Measurements from ENCODE around the gene NFX1. TPM values are rescaled to one million over a fixed set of nuclear protein-coding genes. Genes with fewer than 3 reads are reported as not detected.
"Not testable (repeated sequence)": the region's sequence is repeated elsewhere in the genome, so short reads cannot be mapped to it uniquely, and the experiment has no call there.

The NFX1 gene
- total and polyA plus RNA-seq, 9 donors: 18.5 to 44.5 (median 34.3) TPM

GRCh38 chr9:33307067-33307466 lies 16.8 kb downstream of the NFX1 start:
- intact Hi-C loops (cut with DNase I): loop anchor here in 1 of 4 donors (10.0 kb wide), 1 partner anchor 128 kb away; no protein-coding TSS in a partner anchor
- Histone ChIP-seq H3K27me3 (no peaks in the 10 kb centered on the region), H3K9me3 (no peaks in the 10 kb centered on the region), H3K36me3 (no peaks in the 10 kb centered on the region), H3K27ac (no peak overlapping the region), H3K4me3 (no peak overlapping the region), H3K4me1 (ENCODE audit: insufficient read depth) (no peaks in the 10 kb centered on the region)
- no peak for DNase-seq
- whole genome bisulfite sequencing, 3 donors: 73 to 83% (median 78%) methylated on average over 1 of the region's 1 CpG
- TF ChIP-seq, protein P1, sequence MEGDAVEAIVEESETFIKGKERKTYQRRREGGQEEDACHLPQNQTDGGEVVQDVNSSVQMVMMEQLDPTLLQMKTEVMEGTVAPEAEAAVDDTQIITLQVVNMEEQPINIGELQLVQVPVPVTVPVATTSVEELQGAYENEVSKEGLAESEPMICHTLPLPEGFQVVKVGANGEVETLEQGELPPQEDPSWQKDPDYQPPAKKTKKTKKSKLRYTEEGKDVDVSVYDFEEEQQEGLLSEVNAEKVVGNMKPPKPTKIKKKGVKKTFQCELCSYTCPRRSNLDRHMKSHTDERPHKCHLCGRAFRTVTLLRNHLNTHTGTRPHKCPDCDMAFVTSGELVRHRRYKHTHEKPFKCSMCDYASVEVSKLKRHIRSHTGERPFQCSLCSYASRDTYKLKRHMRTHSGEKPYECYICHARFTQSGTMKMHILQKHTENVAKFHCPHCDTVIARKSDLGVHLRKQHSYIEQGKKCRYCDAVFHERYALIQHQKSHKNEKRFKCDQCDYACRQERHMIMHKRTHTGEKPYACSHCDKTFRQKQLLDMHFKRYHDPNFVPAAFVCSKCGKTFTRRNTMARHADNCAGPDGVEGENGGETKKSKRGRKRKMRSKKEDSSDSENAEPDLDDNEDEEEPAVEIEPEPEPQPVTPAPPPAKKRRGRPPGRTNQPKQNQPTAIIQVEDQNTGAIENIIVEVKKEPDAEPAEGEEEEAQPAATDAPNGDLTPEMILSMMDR (IDR thresholded peaks at IDR 0.05): no peak
- TF ChIP-seq POLR2A (IDR thresholded peaks at IDR 0.05): no peak
- TF ChIP-seq EP300 (IDR thresholded peaks at IDR 0.05): no peak

DNA sequence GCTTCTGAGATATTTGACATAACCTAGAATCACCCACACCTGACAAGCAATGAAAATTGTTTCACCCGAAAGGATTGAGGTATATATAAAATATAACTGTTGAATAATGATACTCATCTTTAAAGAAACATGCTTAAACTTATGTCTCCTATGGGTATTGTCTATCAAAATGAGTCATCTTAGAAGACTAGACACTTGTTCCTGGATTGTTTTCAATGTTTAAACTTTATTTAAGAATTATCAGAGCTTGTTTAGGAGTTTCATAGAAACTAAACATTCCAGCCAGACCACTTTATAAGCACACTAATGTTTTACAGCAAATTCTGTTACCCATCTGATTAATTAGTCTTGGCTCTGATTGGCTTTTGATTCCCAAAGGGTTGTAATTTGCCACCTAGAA lies 19.6 kb downstream of the NFX1 start:
- no peaks in the 10 kb centered on the region for H3K36me3 ChIP-seq
- 82 to 94% (median 82%) methylated on average over 1 of the region's 1 CpG for WGBS, 3 donors
- H3K9me3 ChIP-seq: no peaks in the 10 kb centered on the region
- no peak for TF ChIP-seq POLR2A (IDR thresholded peaks at IDR 0.05)
- no peaks in the 10 kb centered on the region for H3K27me3 ChIP-seq
- no peak overlapping the region for H3K27ac ChIP-seq
- no peak overlapping the region for H3K4me3 ChIP-seq
- no peaks in the 10 kb centered on the region for H3K4me1 ChIP-seq (ENCODE audit: insufficient read depth)
- intact Hi-C loops (cut with DNase I): loop anchor here in 1 of 4 donors (10.0 kb wide), 1 partner anchor 125 kb away; no protein-coding TSS in a partner anchor
- DNase-seq: no peak

DNA sequence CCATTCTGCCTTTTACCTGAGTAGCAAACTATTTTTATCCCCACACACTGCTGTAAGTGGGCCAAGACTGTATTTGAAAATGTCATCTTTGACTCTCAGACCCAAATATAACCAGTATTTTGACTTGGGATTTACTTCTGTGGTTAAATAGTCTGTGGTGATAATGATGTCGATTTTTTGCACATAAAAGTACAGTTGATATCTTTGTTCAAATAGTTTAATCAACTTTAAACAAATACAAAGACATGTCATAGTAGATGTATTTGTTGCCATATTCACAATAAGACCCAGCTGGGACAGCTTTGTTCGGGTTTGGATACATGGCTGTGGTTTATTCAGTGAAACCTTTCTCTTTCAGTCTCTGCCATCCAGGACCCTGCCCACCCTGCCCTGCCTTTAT lies 20.4 kb downstream of the NFX1 start:
- WGBS, 3 donors: 70 to 88% (median 76%) methylated on average over 2 of the region's 2 CpGs
- H3K36me3 ChIP-seq: no peaks in the 10 kb centered on the region
- no peaks in the 10 kb centered on the region for H3K4me1 ChIP-seq (ENCODE audit: insufficient read depth)
- no peak for DNase-seq
- H3K9me3 ChIP-seq: no peaks in the 10 kb centered on the region
- TF ChIP-seq, protein P1 (IDR thresholded peaks at IDR 0.05): no peak
- TF ChIP-seq EP300 (IDR thresholded peaks at IDR 0.05): no peak
- TF ChIP-seq POLR2A (IDR thresholded peaks at IDR 0.05): no peak
- intact Hi-C loops (cut with DNase I): no loop called here
- no peak overlapping the region for H3K27ac ChIP-seq
- H3K27me3 ChIP-seq: no peaks in the 10 kb centered on the region
- no peak overlapping the region for H3K4me3 ChIP-seq

DNA sequence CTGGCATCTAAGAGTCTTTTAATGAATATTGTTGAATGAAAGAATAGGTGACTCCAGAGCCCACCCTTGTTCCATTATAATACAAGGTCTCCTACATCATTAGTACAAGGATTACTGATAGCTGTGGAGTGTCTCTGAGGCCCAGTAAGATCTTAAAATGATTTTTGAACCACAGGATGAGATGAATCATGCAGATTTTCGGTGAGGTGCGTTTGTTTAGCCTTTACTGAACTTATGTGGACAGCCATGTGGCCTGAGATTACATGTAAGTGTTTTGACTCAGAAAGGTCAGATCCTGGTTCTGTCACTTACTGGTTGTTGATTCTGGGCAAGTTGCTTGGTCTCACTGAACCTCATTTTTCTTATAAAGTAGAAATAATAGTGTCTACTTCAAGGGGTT lies 21.6 kb downstream of the NFX1 start:
- no peaks in the 10 kb centered on the region for H3K4me1 ChIP-seq (ENCODE audit: insufficient read depth)
- H3K4me3 ChIP-seq: no peak overlapping the region
- DNase-seq: no peak
- no peak overlapping the region for H3K27ac ChIP-seq
- intact Hi-C loops (cut with DNase I): no loop called here
- H3K36me3 ChIP-seq: no peaks in the 10 kb centered on the region
- no peaks in the 10 kb centered on the region for H3K9me3 ChIP-seq
- TF ChIP-seq POLR2A (IDR thresholded peaks at IDR 0.05): no peak
- TF ChIP-seq, protein P1 (IDR thresholded peaks at IDR 0.05): no peak
- TF ChIP-seq EP300 (IDR thresholded peaks at IDR 0.05): no peak
- WGBS, 3 donors: 81 to 90% (median 86%) methylated on average over 2 of the region's 2 CpGs
- no peaks in the 10 kb centered on the region for H3K27me3 ChIP-seq

DNA sequence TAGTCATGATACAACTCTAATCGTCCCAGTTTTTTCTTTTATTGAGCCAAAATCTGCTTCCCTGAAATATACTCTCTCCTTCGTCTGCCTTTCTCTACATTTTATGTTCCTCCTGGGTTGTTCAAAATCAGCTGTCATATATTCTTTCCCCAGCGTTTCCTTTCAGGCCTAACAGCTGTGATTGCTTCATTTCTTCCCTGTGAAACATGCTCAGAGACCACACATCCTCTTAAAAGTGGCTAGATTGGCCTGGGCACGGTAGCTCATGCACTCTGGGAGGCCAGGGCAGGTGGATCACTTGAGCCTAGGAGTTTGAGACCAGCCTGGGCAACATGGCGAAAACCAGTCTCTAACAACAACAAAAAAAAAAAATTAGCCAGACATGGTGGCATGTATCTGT lies 25.1 kb downstream of the NFX1 start:
- no peak overlapping the region for H3K4me3 ChIP-seq
- H3K36me3 ChIP-seq: no peaks in the 10 kb centered on the region
- H3K27ac ChIP-seq: no peak overlapping the region
- TF ChIP-seq POLR2A (IDR thresholded peaks at IDR 0.05): no peak
- TF ChIP-seq, protein P1 (IDR thresholded peaks at IDR 0.05): no peak
- no peak for TF ChIP-seq EP300 (IDR thresholded peaks at IDR 0.05)
- 78 to 87% (median 82%) methylated on average over 5 of the region's 5 CpGs for WGBS, 3 donors
- intact Hi-C loops (cut with DNase I): no loop called here
- no peaks in the 10 kb centered on the region for H3K4me1 ChIP-seq (ENCODE audit: insufficient read depth)
- H3K27me3 ChIP-seq: no peaks in the 10 kb centered on the region
- H3K9me3 ChIP-seq: no peaks in the 10 kb centered on the region
- no peak for DNase-seq

- H3K9me3 ChIP-seq; H3K4me1 ChIP-seq (ENCODE audit: insufficient read depth); H3K27me3 ChIP-seq; H3K27ac ChIP-seq; H3K36me3 ChIP-seq; DNase-seq; intact Hi-C loops (cut with DNase I); H3K4me3 ChIP-seq: not testable (repeated sequence)
- WGBS, 3 donors: 93 to 97% (median 95%) methylated on average over 3 of the region's 3 CpGs
Measured at GRCh38 chr9:33317136-33317535, 26.8 kb downstream of the NFX1 start.
